Fibroblast of skin of back (primary cell): Measurements from ENCODE around the gene NACC2.
"Not testable (repeated sequence)": the region's sequence is repeated elsewhere in the genome, so short reads cannot be mapped to it uniquely, and the experiment has no call there.

Experiments used
- DNase-seq: peaks from one replicate; pipeline ENCODE4 v3.0.0-alpha.2; 2013

The NACC2 gene

GRCh38 chr9:136079211-136079915, 15.7 kb downstream of the NACC2 start:
- DNase-seq = no peak

GRCh38 chr9:136078498-136079011, 16.5 kb downstream of the NACC2 start:
- no peak for DNase-seq

- no peak for DNase-seq
These were observed 17.1 kb downstream of the NACC2 start for GRCh38 chr9:136078024-136078423.

GRCh38 chr9:136077491-136077890, 17.6 kb downstream of the NACC2 start:
- no peak for DNase-seq

GRCh38 chr9:136075881-136076678, 19.0 kb downstream of the NACC2 start:
- DNase-seq = no peak

- DNase-seq = no peak
These were observed 19.8 kb downstream of the NACC2 start for GRCh38 chr9:136075134-136075841.

- DNase-seq = no peak
These were observed 20.4 kb downstream of the NACC2 start for GRCh38 chr9:136074706-136075105.

- DNase-seq = no peak
These were observed 32.2 kb downstream of the NACC2 start for GRCh38 chr9:136062657-136063439.

GRCh38 chr9:136061916-136062315, 33.2 kb downstream of the NACC2 start:
- not testable (repeated sequence) for DNase-seq

- DNase-seq = no peak
These were observed 33.7 kb downstream of the NACC2 start for GRCh38 chr9:136061405-136061804.

GRCh38 chr9:136060671-136061371, 34.3 kb downstream of the NACC2 start:
- no peak for DNase-seq

- peak; percentile 34 for DNase-seq
These were observed 35.0 kb downstream of the NACC2 start for GRCh38 chr9:136059851-136060670.

GRCh38 chr9:136059321-136059791, 35.7 kb downstream of the NACC2 start:
- DNase-seq = no peak

- no peak for DNase-seq
These were observed 36.2 kb downstream of the NACC2 start for GRCh38 chr9:136058801-136059302.

GRCh38 chr9:136058084-136058483, 37.0 kb downstream of the NACC2 start:
- no peak for DNase-seq

- DNase-seq = no peak
These were observed 37.6 kb downstream of the NACC2 start for GRCh38 chr9:136057236-136058081.

- no peak for DNase-seq
These were observed 38.4 kb downstream of the NACC2 start for GRCh38 chr9:136056546-136057235.

GRCh38 chr9:136055715-136056545, 39.2 kb downstream of the NACC2 start:
- no peak for DNase-seq
